ENCODE data around the gene GKN1.

DNA sequence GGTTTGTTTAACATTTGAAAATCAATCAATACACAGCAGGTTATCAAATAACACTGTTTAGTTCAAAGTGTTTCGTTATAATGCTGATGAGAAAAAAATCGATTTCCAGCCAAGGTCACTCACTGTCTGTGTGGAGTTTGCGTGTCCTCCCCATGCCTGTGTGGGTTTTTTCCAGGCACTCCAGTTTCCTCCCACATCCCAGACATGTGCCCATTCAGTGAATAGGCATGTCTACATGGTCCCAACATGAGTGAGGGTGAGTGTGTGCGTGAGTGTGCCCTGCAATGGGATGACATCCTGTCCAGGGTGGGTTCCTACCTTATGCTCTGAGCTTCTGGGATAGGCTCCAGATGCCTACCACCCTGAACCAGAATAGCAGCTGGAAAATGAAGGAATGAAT is 13.1 kb upstream of the GKN1 start:
- TF ChIP-seq, protein P1, sequence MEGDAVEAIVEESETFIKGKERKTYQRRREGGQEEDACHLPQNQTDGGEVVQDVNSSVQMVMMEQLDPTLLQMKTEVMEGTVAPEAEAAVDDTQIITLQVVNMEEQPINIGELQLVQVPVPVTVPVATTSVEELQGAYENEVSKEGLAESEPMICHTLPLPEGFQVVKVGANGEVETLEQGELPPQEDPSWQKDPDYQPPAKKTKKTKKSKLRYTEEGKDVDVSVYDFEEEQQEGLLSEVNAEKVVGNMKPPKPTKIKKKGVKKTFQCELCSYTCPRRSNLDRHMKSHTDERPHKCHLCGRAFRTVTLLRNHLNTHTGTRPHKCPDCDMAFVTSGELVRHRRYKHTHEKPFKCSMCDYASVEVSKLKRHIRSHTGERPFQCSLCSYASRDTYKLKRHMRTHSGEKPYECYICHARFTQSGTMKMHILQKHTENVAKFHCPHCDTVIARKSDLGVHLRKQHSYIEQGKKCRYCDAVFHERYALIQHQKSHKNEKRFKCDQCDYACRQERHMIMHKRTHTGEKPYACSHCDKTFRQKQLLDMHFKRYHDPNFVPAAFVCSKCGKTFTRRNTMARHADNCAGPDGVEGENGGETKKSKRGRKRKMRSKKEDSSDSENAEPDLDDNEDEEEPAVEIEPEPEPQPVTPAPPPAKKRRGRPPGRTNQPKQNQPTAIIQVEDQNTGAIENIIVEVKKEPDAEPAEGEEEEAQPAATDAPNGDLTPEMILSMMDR (IDR thresholded peaks at IDR 0.05; ENCODE audit: borderline replicate concordance, extremely low read depth, low read length, poor library complexity, severe bottlenecking), result no peak
- no peak for TF ChIP-seq EZH2 (IDR thresholded peaks at IDR 0.05; ENCODE audit: borderline replicate concordance, low read depth, low read length, severe bottlenecking)
